Spleen (tissue), 11 donors: ENCODE measurements around the gene PGM3. TPM values are rescaled to one million over a fixed set of nuclear protein-coding genes. Genes with fewer than 3 reads are reported as not detected.
"Not testable (repeated sequence)": the region's sequence is repeated elsewhere in the genome, so short reads cannot be mapped to it uniquely, and the experiment has no call there.

ENCODE experiments used
- DNase-seq: peaks from one replicate; pipeline ENCODE4 v3.0.0-alpha.2; 2020
- H3K27ac ChIP-seq, 8 donors: fragments of 200-600 bp; sonication (generic) in 7 of 8; 1 replicate in 4 of 8; 2 replicates in 4 of 8; pipeline versions ENCODE4 v1.5.0 to v1.8.0; 2016 to 2021; ENCODE audit warnings: inconsistent platforms in 4 of 8, mild to moderate bottlenecking in 4 of 8, moderate library complexity in 1 of 8
- H3K27me3 ChIP-seq, 7 donors: fragments of 200-600 bp; sonication (generic) in 6 of 7; replicated peaks in 1 of 7; 1 replicate in 4 of 7; 2 replicates in 3 of 7; pipeline versions ENCODE4 v1.5.0 to v1.8.0; 2016 to 2021; ENCODE audit warnings: inconsistent platforms in 3 of 7, mild to moderate bottlenecking in 1 of 7
- H3K36me3 ChIP-seq, 6 donors: fragments of 200-600 bp; sonication (generic) in 5 of 6; 1 replicate in 4 of 6; 2 replicates in 2 of 6; pipeline versions ENCODE4 v1.5.0 to v1.8.0; 2016 to 2021; ENCODE audit warnings: inconsistent platforms in 2 of 6
- H3K4me1 ChIP-seq, 6 donors: fragments of 200-600 bp; sonication (generic) in 5 of 6; 1 replicate in 3 of 6; 2 replicates in 3 of 6; pipeline versions ENCODE4 v1.5.0 to v1.8.0; 2016 to 2021; ENCODE audit warnings: inconsistent platforms in 3 of 6
- H3K4me3 ChIP-seq, 8 donors: fragments of 200-600 bp; sonication (generic) in 7 of 8; 1 replicate in 4 of 8; 2 replicates in 4 of 8; pipeline versions ENCODE4 v1.5.0 to v1.8.0; 2016 to 2021; ENCODE audit warnings: inconsistent platforms in 4 of 8, mild to moderate bottlenecking in 4 of 8, moderate library complexity in 2 of 8
- H3K9me3 ChIP-seq, 8 donors: fragments of 200-600 bp; sonication (generic) in 7 of 8; 1 replicate in 4 of 8; 2 replicates in 4 of 8; pipeline versions ENCODE4 v1.5.0 to v1.8.0; 2016 to 2021; ENCODE audit warnings: inconsistent platforms in 4 of 8
- CTCF ChIP-seq, 11 experiments: fragments of 200-600 bp in 7 of 11; fragments of 450-650 bp in 4 of 11; sonication (generic) in 4 of 11; IDR thresholded peaks in 8 of 11; conservative IDR thresholded peaks in 3 of 11; 1 replicate in 7 of 11; 2 replicates in 4 of 11; pipeline versions ENCODE4 v1.4.0 to v1.8.0; 2016 to 2021; ENCODE audit warnings: antibody characterized with exemption in 11 of 11, inconsistent platforms in 4 of 11, mild to moderate bottlenecking in 1 of 11
- POLR2A ChIP-seq, 3 donors: fragments of 450-650 bp; IDR thresholded peaks; one replicate each; pipeline ENCODE4 v1.5.1; 2017; ENCODE audit warnings: antibody characterized with exemption in 3 of 3, mild to moderate bottlenecking in 1 of 3
- POLR2AphosphoS5 ChIP-seq, 3 donors: sonication (generic); formaldehyde crosslinking; IDR thresholded peaks; one replicate each; pipeline ENCODE4 v1.5.1; 2017; ENCODE audit warnings: antibody characterized with exemption in 3 of 3
- WGBS, 5 donors: extraction: QIAGEN DNeasy Blood & Tissue Kit in 3 of 5; methylation state at CpG; one replicate each; pipeline versions ENCODE4 v1.1.5 to v1.1.7; 2013 to 2018; 5-methylcytosine and 5-hydroxymethylcytosine counted together
- intact Hi-C: fragments of 100-400 bp; cut with DNase I; formaldehyde crosslinking; loops from one replicate; pipeline ENCODE4 v1.15.0; 2023; ENCODE audit warnings: low total_unique reads
- polyA plus RNA-seq, 3 donors: library from polyadenylated mRNA; stranded (reverse); fragments of 200-250 nt; gene quantifications; one replicate each; pipeline ENCODE4 v1.2.1, GENCODE V29; 2013
- total RNA-seq, 7 donors: library from RNA; depleted of rRNA in 3 of 7; stranded (reverse); fragments of >200 nt in 3 of 7; fragmentation: NEBNext Ultra II Directional in 4 of 7; extraction: Animal tissue kit (Norgen Biotek cat#: 25700) in 4 of 7; gene quantifications; one replicate each; pipeline versions ENCODE4 v1.1.0 to v1.2.1, GENCODE V29; 2016 to 2021
- donor health status: healthy with polysubstance abuse.
- donor health status: DM: no; HTN: no; CAD: no; lungs with moderate emphysema.
- donor health status: DM: no; HTN: no; CAD: no.
- donor health status: Bipolar disorder and iron deficiency.
- donor health status: healthy.
- donor health status: DM: no; HTN: no; CAD: no.
- donor health status: DM: yes; HTN: yes; CAD: no.

PGM3 gene
- total and polyA plus RNA-seq, 10 donors, result 3.5 to 32.9 (median 22.9) TPM

DNA sequence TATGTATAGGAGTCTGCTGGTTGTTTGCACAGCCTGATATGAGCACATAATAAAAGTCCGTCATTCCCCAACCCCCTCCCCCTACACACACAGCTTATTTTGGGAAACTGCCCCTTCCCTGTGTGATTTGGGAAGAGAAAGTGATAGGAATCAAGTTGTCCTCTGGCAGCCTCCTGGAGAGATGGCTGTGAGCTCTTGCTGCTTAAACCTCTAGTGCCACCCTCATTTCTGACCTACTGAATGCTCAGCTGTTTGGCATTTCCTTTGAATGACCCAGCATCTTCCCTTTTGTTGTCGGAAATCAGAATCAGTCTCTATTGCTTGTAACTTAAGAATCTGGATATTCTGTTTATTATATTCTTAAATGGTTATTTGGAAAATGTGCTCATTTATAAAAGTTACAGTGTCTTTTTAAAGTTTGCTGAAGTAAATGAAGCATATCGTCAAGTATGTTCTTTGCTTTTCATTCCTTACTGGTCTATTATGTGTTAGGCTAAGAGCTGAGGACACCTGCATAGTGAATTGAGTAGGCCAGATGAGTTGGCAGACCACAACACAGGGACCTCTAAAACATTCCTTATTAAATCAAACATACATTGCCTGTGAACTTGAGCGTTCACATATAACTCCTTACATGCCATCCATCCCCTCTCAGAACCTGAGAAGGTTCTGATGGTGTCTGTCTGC lies 5.6 kb upstream of the PGM3 start:
- no peak overlapping the region for H3K27ac ChIP-seq
- H3K4me1 ChIP-seq, result peaks cover 6 to 19% (median 13%) of the 10 kb centered on the region in 6 donors
- H3K36me3 ChIP-seq, result peaks cover 0 to 14% (median 0%) of the 10 kb centered on the region in 6 donors
- TF ChIP-seq POLR2A (IDR thresholded peaks at IDR 0.05), result no peak
- TF ChIP-seq CTCF (IDR thresholded peaks at IDR 0.05 in 8 of 11, conservative IDR thresholded peaks at IDR 0.05 in 3 of 11), result no peak
- TF ChIP-seq POLR2AphosphoS5 (IDR thresholded peaks at IDR 0.05), result no peak
- DNase-seq, result no peak
- intact Hi-C loops, result loop anchor here (10.0 kb wide), 1 partner anchor 124 kb away; no protein-coding TSS in a partner anchor
- H3K27me3 ChIP-seq, result no peaks in the 10 kb centered on the region
- no peak overlapping the region for H3K4me3 ChIP-seq
- no peaks in the 10 kb centered on the region for H3K9me3 ChIP-seq
- 87 to 91% (median 88%) methylated on average over 4 of the region's 4 CpGs for WGBS, 5 donors

DNA sequence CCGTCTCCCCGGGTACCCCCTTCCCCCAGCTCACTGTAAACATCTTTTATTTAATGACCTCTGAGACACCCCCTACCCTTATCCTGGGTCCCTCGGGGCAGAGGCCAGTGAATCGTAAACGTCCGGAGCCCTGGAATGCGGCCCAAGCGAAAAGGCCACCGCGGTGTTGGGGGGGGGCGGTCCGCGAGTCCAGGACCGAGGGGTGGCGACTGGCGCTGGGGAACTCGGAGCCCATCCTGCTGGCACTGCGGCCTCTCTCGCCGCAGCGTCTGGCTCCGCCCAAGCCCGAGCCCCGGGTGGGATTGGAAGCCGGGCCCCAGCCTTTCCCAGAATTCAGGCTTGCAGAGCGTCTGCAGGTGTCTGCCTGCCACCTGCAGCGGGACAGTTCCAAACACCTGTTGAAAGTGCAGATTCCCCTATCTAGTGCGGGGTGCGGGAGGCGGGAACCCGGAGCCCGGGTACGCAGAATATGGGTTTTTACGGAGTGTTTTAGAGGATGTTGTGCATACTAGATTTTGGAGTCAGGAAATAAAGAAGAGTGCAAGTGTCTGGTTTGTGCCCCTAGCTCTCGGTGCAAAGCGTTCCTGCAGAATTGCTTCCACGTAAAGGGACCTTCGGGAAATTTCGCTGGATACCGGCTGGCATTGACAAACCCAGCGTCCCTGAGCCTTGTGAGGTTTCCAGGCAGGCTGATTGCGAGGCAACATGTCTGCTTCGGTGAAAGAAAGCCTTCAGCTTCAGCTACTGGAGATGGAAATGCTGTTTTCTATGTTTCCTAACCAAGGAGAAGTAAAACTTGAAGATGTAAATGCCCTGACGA lies 892 bp upstream of the PGM3 start:
- no peaks in the 10 kb centered on the region for H3K9me3 ChIP-seq
- 3 to 11% (median 4%) methylated on average over 27 to 44 of the region's 44 CpGs for WGBS, 5 donors
- peak overlapping the region; percentile 66 to 94 (median 84) for H3K4me3 ChIP-seq
- no peaks in the 10 kb centered on the region for H3K27me3 ChIP-seq
- TF ChIP-seq CTCF (IDR thresholded peaks at IDR 0.05 in 8 of 11, conservative IDR thresholded peaks at IDR 0.05 in 3 of 11) (no peak), POLR2AphosphoS5 (IDR thresholded peaks at IDR 0.05) (peak in 1 of 3 donors; percentile 8), POLR2A (IDR thresholded peaks at IDR 0.05) (no peak)
- peak; percentile 88 for DNase-seq
- peaks cover 0 to 19% (median under 1%) of the 10 kb centered on the region in 6 donors for H3K36me3 ChIP-seq
- H3K27ac ChIP-seq, result peak overlapping the region in 7 of 8 donors; percentile 64 to 88 (median 84)
- intact Hi-C loops, result loop anchor here (10.0 kb wide), 1 partner anchor 119 kb away; no protein-coding TSS in a partner anchor
- H3K4me1 ChIP-seq, result peaks cover 13 to 55% (median 29%) of the 10 kb centered on the region in 6 donors

GRCh38 chr6:83192456-83192855 lies 609 bp downstream of the PGM3 start:
- peaks cover 13 to 59% (median 29%) of the 10 kb centered on the region in 6 donors for H3K4me1 ChIP-seq
- peak overlapping the region; percentile 30 to 88 (median 83) for H3K27ac ChIP-seq
- peak overlapping the region; percentile 66 to 94 (median 84) for H3K4me3 ChIP-seq
- no peaks in the 10 kb centered on the region for H3K27me3 ChIP-seq
- TF ChIP-seq CTCF (IDR thresholded peaks at IDR 0.05 in 8 of 11, conservative IDR thresholded peaks at IDR 0.05 in 3 of 11) (no peak), POLR2A (IDR thresholded peaks at IDR 0.05) (no peak), POLR2AphosphoS5 (IDR thresholded peaks at IDR 0.05) (no peak)
- intact Hi-C loops, result loop anchor here (10.0 kb wide), 1 partner anchor 118 kb away; no protein-coding TSS in a partner anchor
- H3K9me3 ChIP-seq, result no peaks in the 10 kb centered on the region
- 0 to 4% (median 1%) methylated on average over 4 of the region's 4 CpGs for WGBS, 5 donors
- DNase-seq, result no peak
- peaks cover 0 to 33% (median 7%) of the 10 kb centered on the region in 6 donors for H3K36me3 ChIP-seq

GRCh38 chr6:83191974-83192373 lies 1.1 kb downstream of the PGM3 start:
- H3K27ac ChIP-seq, H3K9me3 ChIP-seq, H3K27me3 ChIP-seq, DNase-seq: not testable (repeated sequence)
- Histone ChIP-seq H3K4me3 (peak overlapping the region in 7 of 8 donors; percentile 66 to 94 (median 82)), H3K4me1 (peaks cover 13 to 59% (median 29%) of the 10 kb centered on the region in 6 donors), H3K36me3 (peaks cover 0 to 38% (median 9%) of the 10 kb centered on the region in 6 donors)
- intact Hi-C loops, result loop anchor here (10.0 kb wide), 1 partner anchor 117 kb away; no protein-coding TSS in a partner anchor
- 91 to 95% (median 94%) methylated on average over 15 to 18 of the region's 18 CpGs for WGBS, 5 donors
